Transverse colon (tissue), 4 donors: ENCODE results near the gene PROX2. TPM values are rescaled to one million over a fixed set of nuclear protein-coding genes. Genes with fewer than 3 reads are reported as not detected.
A peak's percentile ranks its signal among the peaks of the same experiment; 100 is the strongest.

ENCODE experiments used
- DNase-seq: peaks from one replicate; pipeline ENCODE4 v3.0.0-alpha.2; 2019
- H3K27ac ChIP-seq, 4 donors: fragments of 200-600 bp; sonication (generic); 2 replicates each; pipeline ENCODE4 v1.5.1; 2016 to 2018; ENCODE audit warnings: inconsistent platforms in 4 of 4
- H3K27me3 ChIP-seq: fragments of 200-600 bp; sonication (generic); 2 replicates; pipeline ENCODE4 v1.5.1; 2017; ENCODE audit warnings: inconsistent platforms
- H3K36me3 ChIP-seq, 4 donors: fragments of 200-600 bp; sonication (generic); 2 replicates each; pipeline ENCODE4 v1.5.1; 2017 to 2019; ENCODE audit warnings: inconsistent platforms in 4 of 4
- H3K4me1 ChIP-seq, 4 donors: fragments of 200-600 bp; sonication (generic); 2 replicates each; pipeline ENCODE4 v1.5.1; 2017 to 2020; ENCODE audit warnings: inconsistent platforms in 4 of 4
- H3K4me3 ChIP-seq, 4 donors: fragments of 200-600 bp; sonication (generic); 1 replicate in 1 of 4; 2 replicates in 3 of 4; pipeline versions ENCODE4 v1.5.1 to v1.6.1; 2017 to 2019; ENCODE audit warnings: inconsistent platforms in 4 of 4
- H3K9me3 ChIP-seq, 2 donors: fragments of 200-600 bp; sonication (generic); 2 replicates each; pipeline ENCODE4 v1.5.1; 2017 to 2019; ENCODE audit warnings: inconsistent platforms in 2 of 2
- CTCF ChIP-seq, 5 experiments: fragments of 200-600 bp in 3 of 5; fragments of 450-650 bp in 2 of 5; sonication (generic) in 3 of 5; IDR thresholded peaks; 1 replicate in 2 of 5; 2 replicates in 3 of 5; pipeline ENCODE4 v1.5.1; 2016 to 2017; ENCODE audit warnings: antibody characterized with exemption in 5 of 5, inconsistent platforms in 3 of 5, mild to moderate bottlenecking in 2 of 5, moderate library complexity in 1 of 5
- EP300 ChIP-seq: sonication (generic); formaldehyde crosslinking; IDR thresholded peaks from one replicate; pipeline ENCODE4 v1.6.1; 2017; ENCODE audit warnings: antibody characterized with exemption, low read depth
- POLR2A ChIP-seq: fragments of 450-650 bp; IDR thresholded peaks from one replicate; pipeline ENCODE4 v1.6.1; 2016; ENCODE audit warnings: antibody characterized with exemption, mild to moderate bottlenecking, moderate library complexity
- POLR2AphosphoS5 ChIP-seq, 3 donors: sonication (generic); formaldehyde crosslinking; IDR thresholded peaks; one replicate each; pipeline ENCODE4 v1.6.1; 2016; ENCODE audit warnings: antibody characterized with exemption in 3 of 3
- WGBS, 2 donors: methylation state at CpG; one replicate each; pipeline ENCODE4 v1.1.5; 2018; ENCODE audit warnings: low coverage in 1 of 2; 5-methylcytosine and 5-hydroxymethylcytosine counted together
- in situ Hi-C, 4 donors: fragments of 200-750 bp; cut with MboI; loops; one replicate each; pipeline versions ENCODE4 v1.15.0 to v1.15.1; 2017; ENCODE audit warnings: low sequenced_read_pairs in 3 of 4, low pct_ligation_motif_present in 1 of 4, low pct_unique_long_range_greater_than_20kb in 1 of 4
- intact Hi-C: fragments of 100-400 bp; cut with DNase I; formaldehyde crosslinking; loops from one replicate; pipeline ENCODE4 v1.15.1; 2023; ENCODE audit warnings: low total_unique reads
- total RNA-seq, 4 donors: library from RNA; depleted of rRNA; stranded (reverse); fragments of >200 nt; gene quantifications; one replicate each; pipeline ENCODE4 v1.1.0, GENCODE V29; 2016

Gene PROX2
- total RNA-seq, 4 donors from 2014 or later = 0.79 TPM; not detected in 3

- intact Hi-C loops (no loop called here), in situ Hi-C loops (no loop called here)
- DNase-seq = no peak
- 82 to 85% methylated on average over 6 to 7 of the region's 7 CpGs for WGBS, 2 donors
- TF ChIP-seq CTCF (IDR thresholded peaks at IDR 0.05) (no peak), POLR2AphosphoS5 (IDR thresholded peaks at IDR 0.05) (no peak), POLR2A (no peak), EP300 (no peak)
- no peak overlapping the region for H3K4me3 ChIP-seq
- H3K9me3 ChIP-seq = no peaks in the 10 kb centered on the region
- no peaks in the 10 kb centered on the region for H3K27me3 ChIP-seq
- H3K4me1 ChIP-seq = peaks cover 0 to 16% (median 0%) of the 10 kb centered on the region in 4 donors
- H3K36me3 ChIP-seq = peaks cover 0 to 10% (median 2%) of the 10 kb centered on the region in 4 donors
- peak overlapping the region in 2 of 4 donors; percentile 13 to 30 for H3K27ac ChIP-seq
Observed at GRCh38 chr14:74835645-74836250, 40.2 kb downstream of the PROX2 start.

GRCh38 chr14:74834692-74835392, 41.1 kb downstream of the PROX2 start:
- Histone ChIP-seq H3K9me3 (no peaks in the 10 kb centered on the region), H3K4me1 (peaks cover 0 to 16% (median 0%) of the 10 kb centered on the region in 4 donors), H3K4me3 (no peak overlapping the region), H3K27me3 (no peaks in the 10 kb centered on the region), H3K27ac (no peak overlapping the region), H3K36me3 (peaks cover 0 to 18% (median 5%) of the 10 kb centered on the region in 4 donors)
- in situ Hi-C loops (no loop called here), intact Hi-C loops (no loop called here)
- no peak for DNase-seq
- WGBS, 2 donors = 83 to 91% methylated on average over 4 of the region's 5 CpGs
- TF ChIP-seq POLR2AphosphoS5 (IDR thresholded peaks at IDR 0.05) = no peak
- no peak for TF ChIP-seq EP300
- no peak for TF ChIP-seq POLR2A
- no peak for TF ChIP-seq CTCF (IDR thresholded peaks at IDR 0.05)

GRCh38 chr14:74832849-74833248, 43.1 kb downstream of the PROX2 start:
- TF ChIP-seq POLR2A (no peak), CTCF (IDR thresholded peaks at IDR 0.05) (no peak), EP300 (no peak), POLR2AphosphoS5 (IDR thresholded peaks at IDR 0.05) (no peak)
- no peak overlapping the region for H3K4me3 ChIP-seq
- DNase-seq = no peak
- no peaks in the 10 kb centered on the region for H3K27me3 ChIP-seq
- H3K9me3 ChIP-seq = no peaks in the 10 kb centered on the region
- H3K4me1 ChIP-seq = peaks cover 0 to 11% (median 0%) of the 10 kb centered on the region in 4 donors
- 87 to 98% methylated on average over 4 of the region's 4 CpGs for WGBS, 2 donors
- no peak overlapping the region for H3K27ac ChIP-seq
- in situ Hi-C loops (no loop called here), intact Hi-C loops (no loop called here)
- peaks cover 0 to 24% (median 8%) of the 10 kb centered on the region in 4 donors for H3K36me3 ChIP-seq

GRCh38 chr14:74829251-74829650, 46.7 kb downstream of the PROX2 start:
- in situ Hi-C loops = no loop called here
- intact Hi-C loops = loop anchor here (10.0 kb wide), 1 partner anchor 774 kb away; no protein-coding TSS in a partner anchor
- no peaks in the 10 kb centered on the region for H3K4me1 ChIP-seq
- no peak for DNase-seq
- 90 to 100% methylated on average over 2 to 5 of the region's 5 CpGs for WGBS, 2 donors
- H3K9me3 ChIP-seq = no peaks in the 10 kb centered on the region
- no peak overlapping the region for H3K27ac ChIP-seq
- H3K36me3 ChIP-seq = peaks cover 0 to 24% (median 10%) of the 10 kb centered on the region in 4 donors
- TF ChIP-seq POLR2AphosphoS5 (IDR thresholded peaks at IDR 0.05) (no peak), CTCF (IDR thresholded peaks at IDR 0.05) (no peak), EP300 (no peak), POLR2A (no peak)
- H3K27me3 ChIP-seq = no peaks in the 10 kb centered on the region
- no peak overlapping the region for H3K4me3 ChIP-seq
